GM21576 (cell line): ENCODE measurements around the gene NAGLU.

Experiments used
- ATAC-seq: cut with Tn5 transposase; IDR thresholded peaks from one replicate; pipeline ENCODE4 v1.9.1; 2021; ENCODE audit warnings: mild to moderate bottlenecking, moderate library complexity; ENCODE audit not compliant: unreplicated experiment

The NAGLU gene

GRCh38 chr17:42536048-42536371, at the start of gene NAGLU:
NAGLU (plus strand) TSS chr17:42536241; CDS start chr17:42536273, 32 bp downstream.
- peak; percentile 73 for ATAC-seq

- ATAC-seq: no peak
These were observed 48.0 kb upstream of the NAGLU start for GRCh38 chr17:42488032-42488431.

GRCh38 chr17:42493319-42493718, 42.7 kb upstream of the NAGLU start:
- no peak for ATAC-seq

GRCh38 chr17:42494673-42495072, 41.4 kb upstream of the NAGLU start:
- no peak for ATAC-seq

GRCh38 chr17:42498828-42499227, 37.2 kb upstream of the NAGLU start:
- no peak for ATAC-seq

- no peak for ATAC-seq
These were observed 34.0 kb upstream of the NAGLU start for GRCh38 chr17:42502091-42502490.

- ATAC-seq: no peak
These were observed 33.1 kb upstream of the NAGLU start for GRCh38 chr17:42502926-42503325.

- ATAC-seq: no peak
These were observed 28.4 kb upstream of the NAGLU start for GRCh38 chr17:42507671-42508070.

- no peak for ATAC-seq
These were observed 27.4 kb upstream of the NAGLU start for GRCh38 chr17:42508426-42509165.

GRCh38 chr17:42509409-42509808, 26.6 kb upstream of the NAGLU start:
- no peak for ATAC-seq

- no peak for ATAC-seq
These were observed 26.2 kb upstream of the NAGLU start for GRCh38 chr17:42509841-42510240.

GRCh38 chr17:42512246-42512645, 23.8 kb upstream of the NAGLU start:
- ATAC-seq: no peak

GRCh38 chr17:42512733-42513251, 23.2 kb upstream of the NAGLU start:
- no peak for ATAC-seq

- no peak for ATAC-seq
These were observed 22.4 kb upstream of the NAGLU start for GRCh38 chr17:42513686-42514085.

- no peak for ATAC-seq
These were observed 21.8 kb upstream of the NAGLU start for GRCh38 chr17:42514279-42514678.

- no peak for ATAC-seq
These were observed 21.2 kb upstream of the NAGLU start for GRCh38 chr17:42514867-42515266.

GRCh38 chr17:42517516-42517915, 18.5 kb upstream of the NAGLU start:
- no peak for ATAC-seq

GRCh38 chr17:42518046-42518754, 17.8 kb upstream of the NAGLU start:
- no peak for ATAC-seq

- no peak for ATAC-seq
These were observed 17.1 kb upstream of the NAGLU start for GRCh38 chr17:42518755-42519545.

GRCh38 chr17:42519546-42520491, 16.2 kb upstream of the NAGLU start:
- no peak for ATAC-seq
